Upper lobe of right lung (tissue), 1 donor: Measurements from ENCODE around the gene PTGES2. TPM values are rescaled to one million over a fixed set of nuclear protein-coding genes. Genes with fewer than 3 reads are reported as not detected.

Experiments used
- ATAC-seq: fragments of 200-7000 bp; cut with Tn5 transposase; one replicate; pipeline ENCODE4 v1.9.1; 2020; ENCODE audit warnings: mild to moderate bottlenecking, moderate library complexity
- DNase-seq: peaks from one replicate; pipeline ENCODE4 v3.0.0-alpha.2; 2020
- H3K27ac ChIP-seq: fragments of 200-600 bp; one replicate; pipeline ENCODE4 v1.8.0; 2022
- H3K27me3 ChIP-seq: fragments of 200-600 bp; one replicate; pipeline ENCODE4 v1.8.0; 2022; ENCODE audit warnings: mild to moderate bottlenecking
- H3K36me3 ChIP-seq: fragments of 200-600 bp; one replicate; pipeline ENCODE4 v1.8.0; 2022
- H3K4me1 ChIP-seq: fragments of 200-600 bp; one replicate; pipeline ENCODE4 v1.8.0; 2022
- H3K4me3 ChIP-seq: fragments of 200-600 bp; one replicate; pipeline ENCODE4 v1.8.0; 2022; ENCODE audit warnings: mild to moderate bottlenecking
- H3K9me3 ChIP-seq: fragments of 200-600 bp; one replicate; pipeline ENCODE4 v1.8.0; 2022
- intact Hi-C: fragments of 100-400 bp; cut with DNase I; formaldehyde crosslinking; loops from one replicate; pipeline ENCODE4 v1.11.0; 2022
- total RNA-seq: library from RNA; stranded (reverse); fragmentation: NEBNext Ultra II Directional; extraction: Animal tissue kit (Norgen Biotek cat#: 25700); gene quantifications from one replicate; pipeline ENCODE4 v1.2.1, GENCODE V29; 2021
- TF ChIP-seq, protein P1 (sequence below): fragments of 200-600 bp; IDR thresholded peaks from one replicate; pipeline ENCODE4 v1.8.0; 2022; ENCODE audit warnings: antibody characterized with exemption
- donor health status: DM: no; HTN: yes; CAD: no; lungs with severe emphysema.

The PTGES2 gene
- total RNA-seq, 1 donor from 2014 or later = 35.1 TPM

DNA sequence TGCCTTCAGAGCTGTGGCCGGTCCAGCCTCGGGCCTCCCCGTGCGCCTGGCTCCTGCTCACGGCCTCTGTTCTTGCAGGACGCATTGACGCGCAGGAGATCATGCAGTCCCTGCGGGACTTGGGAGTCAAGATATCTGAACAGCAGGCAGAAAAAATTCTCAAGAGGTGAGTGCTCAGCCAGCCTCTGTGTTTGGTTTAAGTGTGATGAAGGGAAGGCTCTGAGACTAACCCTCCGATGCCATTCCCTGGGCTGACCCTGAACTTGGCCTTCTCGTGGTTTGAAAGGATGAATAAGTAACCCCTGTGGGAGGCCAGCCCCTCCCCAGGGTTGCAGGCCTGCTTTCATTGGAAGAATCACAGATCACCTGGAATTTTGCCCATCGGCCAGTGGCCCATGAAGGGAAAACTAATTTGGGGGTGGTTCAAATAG lies 26.3 kb downstream of the PTGES2 start:
- ATAC-seq = no peak
- DNase-seq = no peak
- Histone ChIP-seq H3K27ac (peak overlapping the region; percentile 92), H3K36me3 (peaks cover 56% of the 10 kb centered on the region), H3K4me3 (peak overlapping the region; percentile 68), H3K4me1 (peaks cover 67% of the 10 kb centered on the region), H3K9me3 (no peaks in the 10 kb centered on the region), H3K27me3 (no peaks in the 10 kb centered on the region)
- TF ChIP-seq, protein P1, sequence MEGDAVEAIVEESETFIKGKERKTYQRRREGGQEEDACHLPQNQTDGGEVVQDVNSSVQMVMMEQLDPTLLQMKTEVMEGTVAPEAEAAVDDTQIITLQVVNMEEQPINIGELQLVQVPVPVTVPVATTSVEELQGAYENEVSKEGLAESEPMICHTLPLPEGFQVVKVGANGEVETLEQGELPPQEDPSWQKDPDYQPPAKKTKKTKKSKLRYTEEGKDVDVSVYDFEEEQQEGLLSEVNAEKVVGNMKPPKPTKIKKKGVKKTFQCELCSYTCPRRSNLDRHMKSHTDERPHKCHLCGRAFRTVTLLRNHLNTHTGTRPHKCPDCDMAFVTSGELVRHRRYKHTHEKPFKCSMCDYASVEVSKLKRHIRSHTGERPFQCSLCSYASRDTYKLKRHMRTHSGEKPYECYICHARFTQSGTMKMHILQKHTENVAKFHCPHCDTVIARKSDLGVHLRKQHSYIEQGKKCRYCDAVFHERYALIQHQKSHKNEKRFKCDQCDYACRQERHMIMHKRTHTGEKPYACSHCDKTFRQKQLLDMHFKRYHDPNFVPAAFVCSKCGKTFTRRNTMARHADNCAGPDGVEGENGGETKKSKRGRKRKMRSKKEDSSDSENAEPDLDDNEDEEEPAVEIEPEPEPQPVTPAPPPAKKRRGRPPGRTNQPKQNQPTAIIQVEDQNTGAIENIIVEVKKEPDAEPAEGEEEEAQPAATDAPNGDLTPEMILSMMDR = no peak
- intact Hi-C loops = no loop called here

DNA sequence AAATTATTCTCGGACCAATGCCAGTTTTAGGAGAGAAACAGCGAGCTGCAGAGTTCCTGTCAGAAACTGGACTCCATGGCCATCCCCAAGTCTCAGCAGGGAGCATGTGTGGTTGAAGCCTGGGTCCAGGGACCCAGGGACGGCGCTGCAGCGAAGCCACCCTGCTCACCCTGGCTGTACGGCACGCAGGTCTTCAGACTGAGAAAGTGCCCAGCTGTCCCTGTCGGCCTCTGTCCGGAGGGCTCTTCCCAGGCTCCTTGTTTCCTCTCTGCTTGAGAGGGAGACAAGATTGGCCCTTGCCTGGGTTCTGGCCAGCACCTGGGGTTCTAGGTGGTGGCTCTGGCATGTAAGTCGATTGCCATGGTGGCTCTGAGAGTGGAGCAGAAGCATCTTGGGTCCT lies 26.9 kb downstream of the PTGES2 start:
- H3K27ac ChIP-seq = peak overlapping the region; percentile 92
- DNase-seq (no peak), ATAC-seq (no peak)
- intact Hi-C loops = no loop called here
- H3K4me3 ChIP-seq = peak overlapping the region; percentile 68
- H3K36me3 ChIP-seq = peaks cover 49% of the 10 kb centered on the region
- peaks cover 68% of the 10 kb centered on the region for H3K4me1 ChIP-seq
- TF ChIP-seq, protein P1 = no peak
- H3K9me3 ChIP-seq = no peaks in the 10 kb centered on the region
- H3K27me3 ChIP-seq = no peaks in the 10 kb centered on the region

DNA sequence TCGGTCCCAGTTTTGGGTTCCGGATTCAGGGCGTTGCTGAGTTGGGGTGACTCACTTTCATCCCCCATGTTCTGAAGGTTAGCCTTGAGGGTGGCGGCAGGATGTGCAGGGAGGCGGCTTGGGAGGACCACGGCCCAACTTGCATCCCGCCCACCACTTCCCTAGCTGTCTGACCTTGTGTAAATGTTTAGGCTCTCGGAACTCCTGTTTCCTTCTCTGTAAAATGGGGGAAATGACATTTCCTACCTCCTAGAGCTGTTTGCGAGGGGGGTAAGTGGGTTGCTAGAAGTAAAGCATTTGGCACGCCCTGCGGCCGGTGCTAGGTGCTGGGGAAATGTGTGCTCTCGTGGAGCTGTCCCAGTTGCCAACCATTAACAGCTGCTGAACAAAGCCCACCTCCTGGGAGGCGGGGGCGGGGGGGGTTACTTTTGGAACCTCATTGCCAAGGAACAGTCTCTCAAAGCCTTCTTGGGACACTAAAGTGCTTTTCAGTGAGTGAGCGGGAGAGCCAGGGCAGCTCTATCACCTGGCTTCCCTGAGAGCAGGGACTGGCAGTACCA lies 27.5 kb downstream of the PTGES2 start:
- intact Hi-C loops = no loop called here
- peak; percentile 23 for ATAC-seq
- Histone ChIP-seq H3K27me3 (no peaks in the 10 kb centered on the region), H3K36me3 (peaks cover 43% of the 10 kb centered on the region), H3K4me1 (peaks cover 73% of the 10 kb centered on the region), H3K27ac (peak overlapping the region; percentile 92), H3K9me3 (no peaks in the 10 kb centered on the region), H3K4me3 (peak overlapping the region; percentile 68)
- TF ChIP-seq, protein P1 = no peak
- no peak for DNase-seq

DNA sequence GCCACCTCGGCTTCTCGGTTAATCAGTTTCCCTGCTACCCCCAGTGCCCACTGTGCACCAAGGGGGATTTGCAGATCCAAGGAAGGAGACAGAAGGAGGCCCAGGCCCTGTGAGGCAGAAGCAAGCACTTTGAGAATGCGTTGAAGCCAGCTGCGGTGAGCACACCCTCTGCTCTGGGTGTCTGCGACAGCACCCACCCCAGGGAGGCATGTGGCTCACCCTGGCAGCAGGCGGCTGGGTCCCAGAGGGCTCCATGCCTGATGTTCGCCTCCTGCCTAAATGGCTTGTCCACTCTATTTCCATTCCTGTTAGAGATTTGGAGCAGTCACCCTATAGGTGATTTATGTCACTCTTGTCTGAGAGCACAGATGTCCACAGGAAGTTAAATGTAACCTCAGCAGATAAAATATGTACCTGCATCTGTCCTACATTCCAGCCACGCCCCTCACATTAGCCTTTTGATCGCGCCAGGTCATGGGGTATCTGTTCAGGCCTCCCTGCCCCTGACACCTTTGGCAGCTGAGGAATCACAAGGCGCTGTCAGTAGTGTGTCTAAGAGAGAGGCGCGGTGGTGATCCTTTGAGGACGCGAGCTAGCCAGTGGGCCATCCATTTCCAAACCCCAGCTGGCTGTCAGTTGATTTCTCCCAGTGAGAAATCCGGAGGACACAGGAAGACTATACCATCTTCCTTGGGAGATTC lies 28.1 kb downstream of the PTGES2 start:
- intact Hi-C loops = no loop called here
- Histone ChIP-seq H3K27me3 (no peaks in the 10 kb centered on the region), H3K9me3 (no peaks in the 10 kb centered on the region), H3K4me1 (peaks cover 80% of the 10 kb centered on the region), H3K27ac (peak overlapping the region; percentile 92), H3K4me3 (peak overlapping the region; percentile 68), H3K36me3 (peaks cover 38% of the 10 kb centered on the region)
- ATAC-seq = peak; percentile 3
- TF ChIP-seq, protein P1 = no peak
- no peak for DNase-seq

DNA sequence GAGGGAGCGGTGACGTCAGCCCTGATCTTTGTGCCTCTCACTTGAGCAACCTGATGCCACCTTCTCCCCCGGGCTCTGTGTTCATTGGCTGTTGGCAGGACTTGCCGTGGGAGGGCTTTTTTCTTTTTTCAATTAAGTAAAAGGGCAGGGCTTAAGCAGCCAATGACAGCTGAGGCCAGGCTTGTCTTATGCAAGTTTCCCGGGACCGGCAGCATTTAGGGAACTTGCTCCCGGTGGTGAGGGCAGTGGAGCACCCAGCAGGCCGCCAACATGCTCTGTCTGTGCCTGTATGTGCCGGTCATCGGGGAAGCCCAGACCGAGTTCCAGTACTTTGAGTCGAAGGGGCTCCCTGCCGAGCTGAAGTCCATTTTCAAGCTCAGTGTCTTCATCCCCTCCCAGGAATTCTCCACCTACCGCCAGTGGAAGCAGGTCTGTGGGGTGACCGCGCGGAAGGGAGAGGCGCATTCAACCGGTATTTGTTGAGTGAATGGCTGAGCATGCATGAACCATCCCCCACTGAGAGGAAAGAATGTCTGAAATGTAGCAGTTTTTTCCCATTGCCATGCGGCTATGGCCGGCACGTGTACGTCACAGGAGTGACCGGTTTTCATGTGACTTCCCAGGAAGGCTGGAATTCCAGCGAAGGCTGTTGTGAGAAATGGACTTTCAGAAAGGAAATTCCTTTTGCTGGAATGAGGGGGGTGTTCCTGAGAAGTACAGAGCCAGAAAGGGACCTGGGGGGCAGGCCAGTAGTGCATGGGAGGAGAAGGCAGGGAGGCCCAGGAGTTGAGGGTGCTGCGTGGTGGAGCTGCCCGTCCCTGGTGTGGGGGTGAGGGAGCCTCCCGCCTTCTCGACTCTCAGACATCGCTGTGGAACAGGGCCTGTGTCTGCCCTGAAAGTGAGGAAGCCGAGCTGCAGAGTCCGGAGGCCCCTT lies 29.0 kb downstream of the PTGES2 start:
- H3K9me3 ChIP-seq = no peaks in the 10 kb centered on the region
- peaks cover 30% of the 10 kb centered on the region for H3K36me3 ChIP-seq
- peaks cover 82% of the 10 kb centered on the region for H3K4me1 ChIP-seq
- TF ChIP-seq, protein P1 = no peak
- peak overlapping the region; percentile 68 for H3K4me3 ChIP-seq
- H3K27me3 ChIP-seq = no peaks in the 10 kb centered on the region
- intact Hi-C loops = no loop called here
- ATAC-seq = peak; percentile 83
- peak; percentile 95 for DNase-seq
- H3K27ac ChIP-seq = peak overlapping the region; percentile 92
